Right atrium auricular region (tissue), 2 donors: Measurements from ENCODE around the gene NUP210L. TPM values are rescaled to one million over a fixed set of nuclear protein-coding genes. Genes with fewer than 3 reads are reported as not detected.

Experiments used
- DNase-seq: peaks from one replicate; pipeline ENCODE4 v3.0.0-alpha.2; 2019; ENCODE audit warnings: low spot score
- H3K27ac ChIP-seq, 2 donors: fragments of 200-600 bp; sonication (generic); 1 replicate in 1 of 2; 2 replicates in 1 of 2; pipeline ENCODE4 v1.5.1; 2016 to 2019
- H3K27me3 ChIP-seq, 2 donors: fragments of 200-600 bp; sonication (generic); one replicate each; pipeline versions ENCODE4 v1.5.1 to v1.6.0; 2017 to 2019
- H3K36me3 ChIP-seq: fragments of 200-600 bp; sonication (generic); one replicate; pipeline ENCODE4 v1.5.1; 2016
- H3K4me1 ChIP-seq, 2 donors: fragments of 200-600 bp; sonication (generic); one replicate each; pipeline versions ENCODE4 v1.5.1 to v1.6.0; 2017 to 2019
- H3K4me3 ChIP-seq, 2 donors: fragments of 200-600 bp; sonication (generic); 1 replicate in 1 of 2; 2 replicates in 1 of 2; pipeline ENCODE4 v1.5.1; 2017 to 2019; ENCODE audit warnings: mild to moderate bottlenecking in 1 of 2, moderate library complexity in 1 of 2
- H3K9me3 ChIP-seq, 2 donors: fragments of 200-600 bp; sonication (generic); one replicate each; pipeline ENCODE4 v1.5.1; 2019
- CTCF ChIP-seq, 2 donors: fragments of 200-600 bp; sonication (generic); IDR thresholded peaks; one replicate each; pipeline ENCODE4 v1.5.1; 2019; ENCODE audit warnings: antibody characterized with exemption in 2 of 2
- total RNA-seq, 2 donors: library from RNA; depleted of rRNA; stranded (reverse); fragments of >200 nt; gene quantifications; one replicate each; pipeline ENCODE4 v1.1.0, GENCODE V29; 2016

NUP210L gene
- total RNA-seq, 2 donors from 2014 or later, result 0.28 TPM; not detected in 1

GRCh38 chr1:153958961-153959260 lies 196.0 kb downstream of the NUP210L start:
- Histone ChIP-seq H3K27ac (peak overlapping the region; percentile 94 to 97), H3K36me3 (peaks cover 26% of the 10 kb centered on the region), H3K4me3 (peak overlapping the region in 1 of 2 donors; percentile 88), H3K4me1 (peaks cover 0 to 71% of the 10 kb centered on the region in 2 donors), H3K9me3 (no peaks in the 10 kb centered on the region), H3K27me3 (no peaks in the 10 kb centered on the region)
- no peak for DNase-seq
- TF ChIP-seq CTCF (IDR thresholded peaks at IDR 0.05), result no peak

GRCh38 chr1:153958111-153958960 lies 196.5 kb downstream of the NUP210L start, which contains the start of gene CRTC2:
TSS of gene CRTC2 (minus strand) at chr1:153958612. CDS start at chr1:153958497, 115 bp downstream.
- Histone ChIP-seq H3K36me3 (peaks cover 32% of the 10 kb centered on the region), H3K9me3 (no peaks in the 10 kb centered on the region), H3K27ac (peak within 1 kb of the TSS; percentile 94 to 97), H3K4me3 (peak within 1 kb of the TSS; percentile 79 to 88), H3K27me3 (no peaks in the 10 kb centered on the region), H3K4me1 (peaks cover 0 to 69% of the 10 kb centered on the region in 2 donors)
- no peak for TF ChIP-seq CTCF (IDR thresholded peaks at IDR 0.05)
- DNase-seq, result peak; percentile 99

- no peak for TF ChIP-seq CTCF (IDR thresholded peaks at IDR 0.05)
- Histone ChIP-seq H3K36me3 (peaks cover 38% of the 10 kb centered on the region), H3K27ac (peak overlapping the region; percentile 94 to 97), H3K4me1 (peaks cover 0 to 65% of the 10 kb centered on the region in 2 donors), H3K27me3 (no peaks in the 10 kb centered on the region), H3K4me3 (peak overlapping the region; percentile 79 to 88), H3K9me3 (no peaks in the 10 kb centered on the region)
- no peak for DNase-seq
These were observed 197.1 kb downstream of the NUP210L start for GRCh38 chr1:153957744-153958110.

- Histone ChIP-seq H3K36me3 (peaks cover 44% of the 10 kb centered on the region), H3K27me3 (no peaks in the 10 kb centered on the region), H3K4me3 (peak overlapping the region; percentile 79 to 88), H3K27ac (peak overlapping the region; percentile 94 to 97), H3K4me1 (peaks cover 0 to 59% of the 10 kb centered on the region in 2 donors), H3K9me3 (no peaks in the 10 kb centered on the region)
- no peak for DNase-seq
- no peak for TF ChIP-seq CTCF (IDR thresholded peaks at IDR 0.05)
These were observed 197.7 kb downstream of the NUP210L start for GRCh38 chr1:153956997-153957715.

- peaks cover 52% of the 10 kb centered on the region for H3K36me3 ChIP-seq
- TF ChIP-seq CTCF (IDR thresholded peaks at IDR 0.05), result no peak
- no peaks in the 10 kb centered on the region for H3K27me3 ChIP-seq
- H3K4me3 ChIP-seq, result no peak overlapping the region
- H3K9me3 ChIP-seq, result no peaks in the 10 kb centered on the region
- H3K27ac ChIP-seq, result no peak overlapping the region
- no peak for DNase-seq
- H3K4me1 ChIP-seq, result peaks cover 0 to 36% of the 10 kb centered on the region in 2 donors
These were observed 200.0 kb downstream of the NUP210L start for GRCh38 chr1:153954826-153955225.
